Measurements from ENCODE around the gene WFS1.

The WFS1 gene, protein sequence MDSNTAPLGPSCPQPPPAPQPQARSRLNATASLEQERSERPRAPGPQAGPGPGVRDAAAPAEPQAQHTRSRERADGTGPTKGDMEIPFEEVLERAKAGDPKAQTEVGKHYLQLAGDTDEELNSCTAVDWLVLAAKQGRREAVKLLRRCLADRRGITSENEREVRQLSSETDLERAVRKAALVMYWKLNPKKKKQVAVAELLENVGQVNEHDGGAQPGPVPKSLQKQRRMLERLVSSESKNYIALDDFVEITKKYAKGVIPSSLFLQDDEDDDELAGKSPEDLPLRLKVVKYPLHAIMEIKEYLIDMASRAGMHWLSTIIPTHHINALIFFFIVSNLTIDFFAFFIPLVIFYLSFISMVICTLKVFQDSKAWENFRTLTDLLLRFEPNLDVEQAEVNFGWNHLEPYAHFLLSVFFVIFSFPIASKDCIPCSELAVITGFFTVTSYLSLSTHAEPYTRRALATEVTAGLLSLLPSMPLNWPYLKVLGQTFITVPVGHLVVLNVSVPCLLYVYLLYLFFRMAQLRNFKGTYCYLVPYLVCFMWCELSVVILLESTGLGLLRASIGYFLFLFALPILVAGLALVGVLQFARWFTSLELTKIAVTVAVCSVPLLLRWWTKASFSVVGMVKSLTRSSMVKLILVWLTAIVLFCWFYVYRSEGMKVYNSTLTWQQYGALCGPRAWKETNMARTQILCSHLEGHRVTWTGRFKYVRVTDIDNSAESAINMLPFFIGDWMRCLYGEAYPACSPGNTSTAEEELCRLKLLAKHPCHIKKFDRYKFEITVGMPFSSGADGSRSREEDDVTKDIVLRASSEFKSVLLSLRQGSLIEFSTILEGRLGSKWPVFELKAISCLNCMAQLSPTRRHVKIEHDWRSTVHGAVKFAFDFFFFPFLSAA

DNA sequence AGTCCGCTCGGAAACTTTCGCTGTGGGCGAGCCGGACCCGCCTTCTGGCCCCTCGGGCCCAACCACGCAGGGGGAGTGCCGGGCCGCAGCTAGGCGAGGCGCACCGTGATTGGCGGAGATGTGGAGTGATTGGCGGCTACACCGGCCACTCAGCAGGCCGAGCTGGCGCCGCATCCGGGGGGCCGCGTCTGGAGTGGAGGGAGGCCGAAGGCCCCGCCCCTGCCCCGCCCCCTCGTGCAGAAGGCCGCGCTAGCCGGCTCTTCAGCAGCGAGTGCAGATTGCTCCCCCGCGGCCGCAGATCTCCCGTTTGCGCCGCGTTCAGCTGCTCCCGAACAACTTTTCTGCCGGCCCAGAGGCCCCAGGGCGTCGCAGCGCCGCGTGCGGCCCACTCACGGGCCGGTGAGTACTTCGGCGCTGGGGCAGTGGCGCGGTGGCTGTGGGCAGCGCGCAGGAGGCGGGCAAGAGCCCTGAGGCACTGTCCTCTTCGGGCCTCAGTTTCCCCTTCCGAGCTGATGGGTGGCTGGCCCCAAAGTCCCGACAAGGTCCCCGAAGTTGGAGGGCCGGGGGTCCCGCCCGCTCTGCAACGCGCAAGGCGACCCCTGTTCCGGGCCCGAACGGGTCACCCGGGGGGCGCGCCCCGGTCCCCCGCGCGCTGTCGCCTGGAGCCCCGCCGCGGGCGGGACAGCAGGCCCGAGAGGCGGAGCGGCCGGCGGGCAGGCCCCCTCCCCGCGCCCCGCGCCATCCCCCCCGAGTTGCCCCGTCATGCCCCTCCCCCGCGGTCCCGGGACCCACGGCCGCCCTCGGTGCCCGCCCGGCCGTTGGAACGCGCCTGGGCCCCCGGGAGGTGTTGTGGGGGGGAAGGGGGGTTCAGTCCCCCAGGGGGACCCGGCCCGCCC, at the start of gene WFS1:
Gene WFS1 (plus strand): TSS at position 235 of the 896 bp plus-strand sequence. CDS start 7,606 bp downstream, outside the sequence.
- TF ChIP-seq, protein P1, sequence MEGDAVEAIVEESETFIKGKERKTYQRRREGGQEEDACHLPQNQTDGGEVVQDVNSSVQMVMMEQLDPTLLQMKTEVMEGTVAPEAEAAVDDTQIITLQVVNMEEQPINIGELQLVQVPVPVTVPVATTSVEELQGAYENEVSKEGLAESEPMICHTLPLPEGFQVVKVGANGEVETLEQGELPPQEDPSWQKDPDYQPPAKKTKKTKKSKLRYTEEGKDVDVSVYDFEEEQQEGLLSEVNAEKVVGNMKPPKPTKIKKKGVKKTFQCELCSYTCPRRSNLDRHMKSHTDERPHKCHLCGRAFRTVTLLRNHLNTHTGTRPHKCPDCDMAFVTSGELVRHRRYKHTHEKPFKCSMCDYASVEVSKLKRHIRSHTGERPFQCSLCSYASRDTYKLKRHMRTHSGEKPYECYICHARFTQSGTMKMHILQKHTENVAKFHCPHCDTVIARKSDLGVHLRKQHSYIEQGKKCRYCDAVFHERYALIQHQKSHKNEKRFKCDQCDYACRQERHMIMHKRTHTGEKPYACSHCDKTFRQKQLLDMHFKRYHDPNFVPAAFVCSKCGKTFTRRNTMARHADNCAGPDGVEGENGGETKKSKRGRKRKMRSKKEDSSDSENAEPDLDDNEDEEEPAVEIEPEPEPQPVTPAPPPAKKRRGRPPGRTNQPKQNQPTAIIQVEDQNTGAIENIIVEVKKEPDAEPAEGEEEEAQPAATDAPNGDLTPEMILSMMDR (IDR thresholded peaks at IDR 0.05) = no peak
- Mint-ChIP-seq H3K27ac (no peak within 1 kb of the TSS), H3K4me3 (peak within 1 kb of the TSS; percentile 90), H3K9me3 (no peaks in the 10 kb centered on the region), H3K36me3 (ENCODE audit: low read depth) (no peaks in the 10 kb centered on the region), H3K4me1 (peaks cover 41% of the 10 kb centered on the region), H3K27me3 (ENCODE audit: low read depth, poor library complexity) (peaks cover 40% of the 10 kb centered on the region)
- peak; percentile 99 for DNase-seq

DNA sequence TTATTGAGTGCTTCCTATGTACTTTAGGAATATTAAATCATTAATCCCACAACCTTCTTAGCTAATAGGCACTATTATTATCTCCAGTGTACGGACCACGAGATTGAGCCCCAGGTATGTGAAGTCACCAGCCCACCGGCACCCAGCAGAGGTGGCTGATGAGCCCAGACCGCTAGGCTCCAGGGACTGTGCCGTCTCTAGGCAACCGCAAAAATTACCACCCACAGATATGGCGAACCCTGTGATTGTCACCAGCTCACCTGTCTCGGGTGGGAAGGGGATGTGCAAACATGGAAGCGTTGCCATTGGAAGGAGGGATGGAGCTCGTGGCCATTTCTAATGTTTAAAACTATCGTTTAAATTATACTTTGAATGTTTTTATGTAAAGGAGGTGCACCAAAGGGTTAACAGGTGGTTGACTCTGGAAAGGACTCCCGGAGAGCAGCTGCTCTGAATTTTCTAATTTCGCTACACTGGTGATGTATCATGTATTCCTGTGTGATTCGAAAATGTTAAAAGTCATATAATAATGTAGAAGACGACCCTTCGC, 48.3 kb upstream of the WFS1 start:
- Mint-ChIP-seq H3K4me1 (no peaks in the 10 kb centered on the region), H3K27ac (no peak overlapping the region), H3K36me3 (ENCODE audit: low read depth) (no peaks in the 10 kb centered on the region), H3K27me3 (ENCODE audit: low read depth, poor library complexity) (peaks cover 82% of the 10 kb centered on the region), H3K4me3 (peak overlapping the region; percentile 78), H3K9me3 (peaks cover 18% of the 10 kb centered on the region)
- TF ChIP-seq, protein P1 (IDR thresholded peaks at IDR 0.05) = no peak
- DNase-seq = no peak

DNA sequence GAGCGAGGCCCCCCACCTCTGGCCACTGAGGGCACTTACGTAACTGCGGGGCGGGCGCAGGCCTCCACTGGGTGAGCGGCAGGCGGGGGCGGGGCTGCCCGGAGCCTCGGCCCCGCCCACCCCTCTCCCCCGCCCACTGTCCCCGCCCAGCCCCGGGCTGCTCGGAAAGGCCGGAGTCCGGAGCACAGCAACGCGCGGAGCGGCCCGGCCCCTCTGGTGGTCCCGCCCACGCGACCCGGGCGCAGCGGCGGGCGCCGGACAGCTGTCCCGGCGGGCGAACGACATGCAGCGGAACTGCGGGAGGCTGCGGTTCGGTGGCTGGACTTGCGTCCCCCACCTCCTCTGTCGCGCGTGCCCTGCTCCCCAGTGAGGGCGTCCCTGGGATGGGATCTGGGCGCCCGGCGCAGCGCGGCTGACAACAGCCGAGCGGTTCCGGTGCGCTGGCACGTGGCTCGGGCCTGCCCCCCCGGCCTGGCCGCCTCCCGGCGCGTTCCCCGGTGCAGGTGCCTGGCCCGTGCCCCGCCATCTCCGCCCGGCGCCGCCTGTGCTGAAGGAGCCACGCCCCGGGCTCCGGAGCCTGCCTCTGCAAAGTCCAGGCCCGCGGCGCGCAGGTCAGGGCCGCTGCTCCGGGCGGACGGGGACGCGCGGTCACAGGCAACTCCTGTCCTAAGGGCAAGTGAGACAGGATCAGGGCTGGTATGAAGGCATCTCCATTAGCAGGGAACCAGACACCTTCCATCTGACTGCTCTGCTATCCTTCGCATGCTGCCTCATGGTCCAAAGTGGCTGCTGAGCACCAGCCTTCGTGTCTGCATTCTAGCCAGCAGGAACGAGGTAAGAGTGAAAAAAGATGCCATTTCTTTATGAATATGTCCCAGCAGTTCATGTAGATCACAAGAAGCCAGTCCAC, 47.5 kb upstream of the WFS1 start:
- peaks cover 12% of the 10 kb centered on the region for H3K9me3 Mint-ChIP-seq
- peak overlapping the region; percentile 78 for H3K4me3 Mint-ChIP-seq
- no peaks in the 10 kb centered on the region for H3K4me1 Mint-ChIP-seq
- peaks cover 75% of the 10 kb centered on the region for H3K27me3 Mint-ChIP-seq (ENCODE audit: low read depth, poor library complexity)
- H3K36me3 Mint-ChIP-seq (ENCODE audit: low read depth) = no peaks in the 10 kb centered on the region
- H3K27ac Mint-ChIP-seq = no peak overlapping the region
- TF ChIP-seq, protein P1 (IDR thresholded peaks at IDR 0.05) = no peak
- peak; percentile 83 for DNase-seq

DNA sequence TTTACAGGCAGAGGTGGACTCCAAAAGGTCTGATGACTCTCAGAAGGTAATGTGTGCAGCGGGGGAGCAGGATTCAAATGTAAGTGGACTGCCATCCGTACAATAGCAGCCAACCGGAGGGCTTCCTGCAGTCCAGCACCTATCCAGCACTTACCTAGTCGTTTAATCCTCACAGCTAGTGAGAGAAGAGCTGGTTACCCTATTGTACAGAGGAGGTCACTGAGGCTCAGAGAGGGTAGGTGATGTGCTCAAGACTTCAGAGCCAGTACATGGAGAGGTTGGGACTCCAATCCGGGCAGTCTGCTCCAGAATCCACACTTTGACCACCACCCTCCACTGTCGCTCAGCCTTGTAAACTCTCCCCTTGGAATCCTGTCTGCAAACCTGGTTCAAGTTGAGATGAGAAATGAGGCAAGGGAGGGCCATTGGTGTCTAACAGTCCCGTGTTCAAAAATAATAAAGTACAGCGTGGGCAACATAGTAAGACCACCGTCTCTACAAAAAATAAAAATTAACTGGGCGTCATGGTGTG, 46.8 kb upstream of the WFS1 start:
- TF ChIP-seq, protein P1 (IDR thresholded peaks at IDR 0.05) = no peak
- H3K4me1 Mint-ChIP-seq = no peaks in the 10 kb centered on the region
- H3K4me3 Mint-ChIP-seq = peak overlapping the region; percentile 50
- peak; percentile 36 for DNase-seq
- peaks cover 12% of the 10 kb centered on the region for H3K9me3 Mint-ChIP-seq
- no peak overlapping the region for H3K27ac Mint-ChIP-seq
- H3K36me3 Mint-ChIP-seq (ENCODE audit: low read depth) = no peaks in the 10 kb centered on the region
- peaks cover 74% of the 10 kb centered on the region for H3K27me3 Mint-ChIP-seq (ENCODE audit: low read depth, poor library complexity)
